Bronchial epithelial cell (primary cell): ENCODE data around the gene NIM1K. TPM values are rescaled to one million over a fixed set of nuclear protein-coding genes. Genes with fewer than 3 reads are reported as not detected.
A peak's percentile ranks its signal among the peaks of the same experiment; 100 is the strongest.
"Not testable (repeated sequence)": the region's sequence is repeated elsewhere in the genome, so short reads cannot be mapped to it uniquely, and the experiment has no call there.

ENCODE experiments used
- DNase-seq: peaks from one replicate; pipeline ENCODE4 v3.0.0-alpha.2; 2010; ENCODE audit warnings: low read depth
- FAIRE-seq: peaks from 2 replicates; lab custom pipeline; 2011; peaks lifted over from hg19 to GRCh38; lab: Jason Lieb, UNC
- H3K27me3 ChIP-seq: 2 replicates; pipeline ENCODE4 v1.5.1; 2011; ENCODE audit warnings: low read length; ENCODE audit not compliant: control insufficient read depth, insufficient read depth
- H3K36me3 ChIP-seq: 2 replicates; pipeline ENCODE4 v1.5.1; 2011; ENCODE audit warnings: low read length; ENCODE audit not compliant: control insufficient read depth, insufficient read depth
- H3K4me3 ChIP-seq: 2 replicates; pipeline ENCODE4 v1.5.1; 2011; ENCODE audit warnings: mild to moderate bottlenecking, low read depth, low read length, control low read depth
- CTCF ChIP-seq: IDR thresholded peaks from 2 replicates; pipeline ENCODE4 v1.5.1; 2011; ENCODE audit warnings: mild to moderate bottlenecking, moderate library complexity, low read length, control low read depth, inconsistent platforms; ENCODE audit not compliant: insufficient read depth, severe bottlenecking
- total RNA-seq: library from RNA; depleted of rRNA; stranded (reverse); fragments of >200 nt; gene quantifications from 2 replicates; pipeline ENCODE4 v1.2.1, GENCODE V29; 2014

Gene NIM1K
- total RNA-seq, 1 donor from 2014 or later, result not detected

DNA sequence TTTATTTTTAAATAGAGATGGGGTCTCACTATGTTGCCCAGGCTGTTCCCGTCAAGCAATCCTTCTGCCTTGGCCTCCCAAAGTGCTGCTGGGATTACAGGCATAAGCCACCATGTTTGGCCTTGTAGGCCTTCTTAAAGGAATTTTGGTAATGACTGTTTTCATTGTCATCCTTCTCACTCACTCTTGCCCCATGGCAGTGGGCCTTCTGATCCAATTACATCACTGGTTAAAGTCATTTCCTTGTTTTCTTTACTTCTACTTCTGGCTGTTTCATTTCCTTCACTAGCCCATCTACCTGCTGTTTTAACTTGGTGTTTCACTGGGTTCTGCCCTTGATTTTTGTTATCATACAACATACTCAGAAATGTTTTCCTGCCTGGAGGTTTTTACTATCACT, 20.1 kb upstream of the NIM1K start:
- H3K4me3 ChIP-seq, result no peak overlapping the region
- FAIRE-seq (no peak), DNase-seq (peak; percentile 10)

DNA sequence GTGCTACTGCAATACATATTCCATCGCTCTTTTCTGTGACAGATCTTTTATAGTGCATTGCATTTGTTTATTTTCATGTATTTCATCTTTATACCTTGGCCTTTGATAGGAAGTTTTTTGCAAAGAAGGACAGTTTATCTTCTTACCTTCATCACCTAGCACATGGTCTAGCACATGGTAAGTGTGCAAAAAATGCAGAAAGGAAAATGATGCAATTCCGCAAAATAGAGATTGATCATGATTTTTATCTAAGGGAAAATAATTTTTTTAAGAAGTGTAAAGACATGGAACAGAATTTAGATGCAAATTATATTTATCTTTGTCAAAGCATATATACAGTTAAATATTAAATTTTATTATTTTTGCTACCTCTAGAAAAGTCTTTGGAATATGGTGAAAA, 19.2 kb upstream of the NIM1K start:
- DNase-seq, result no peak
- TF ChIP-seq CTCF, result no peak
- Histone ChIP-seq H3K27me3 (no peaks in the 10 kb centered on the region), H3K36me3 (peaks cover 5% of the 10 kb centered on the region), H3K4me3 (no peak overlapping the region)
- FAIRE-seq, result no peak

More for the DNA sequence above, 20.1 kb upstream of the NIM1K start:
- no peak for TF ChIP-seq CTCF
- Histone ChIP-seq H3K36me3 (peaks cover 5% of the 10 kb centered on the region), H3K27me3 (no peaks in the 10 kb centered on the region)

- DNase-seq (no peak), FAIRE-seq (no peak)
- Histone ChIP-seq H3K36me3 (peaks cover 5% of the 10 kb centered on the region), H3K27me3 (no peaks in the 10 kb centered on the region), H3K4me3 (no peak overlapping the region)
- no peak for TF ChIP-seq CTCF
These were observed 17.4 kb upstream of the NIM1K start for GRCh38 chr5:43174586-43174985.

- H3K4me3 ChIP-seq, result no peak overlapping the region
- FAIRE-seq, result no peak
- no peaks in the 10 kb centered on the region for H3K27me3 ChIP-seq
- TF ChIP-seq CTCF, result no peak
- DNase-seq, result no peak
- H3K36me3 ChIP-seq, result no peaks in the 10 kb centered on the region
These were observed 12.2 kb upstream of the NIM1K start for GRCh38 chr5:43179836-43180235.

DNA sequence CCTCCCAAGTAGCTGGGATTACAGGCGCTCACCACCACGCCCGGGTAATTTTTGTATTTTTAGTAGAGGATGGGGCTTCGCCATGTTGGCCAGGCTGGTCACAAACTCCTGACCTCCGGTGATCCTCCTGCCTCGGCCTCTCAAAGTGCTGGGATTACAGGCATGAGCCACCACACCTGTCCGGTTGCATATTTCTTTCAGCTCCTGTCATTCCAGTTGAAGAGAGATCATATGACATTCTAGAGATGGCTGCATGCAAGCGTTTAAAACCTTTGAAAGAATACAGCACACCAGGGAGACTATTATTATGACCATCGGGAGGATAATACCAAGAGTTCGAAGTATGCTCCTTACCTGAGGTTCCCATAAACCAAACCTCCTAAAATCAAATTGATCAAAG, 9.6 kb upstream of the NIM1K start:
- Histone ChIP-seq H3K4me3 (no peak overlapping the region), H3K27me3 (no peaks in the 10 kb centered on the region), H3K36me3 (no peaks in the 10 kb centered on the region)
- no peak for FAIRE-seq
- no peak for DNase-seq
- TF ChIP-seq CTCF, result no peak

DNA sequence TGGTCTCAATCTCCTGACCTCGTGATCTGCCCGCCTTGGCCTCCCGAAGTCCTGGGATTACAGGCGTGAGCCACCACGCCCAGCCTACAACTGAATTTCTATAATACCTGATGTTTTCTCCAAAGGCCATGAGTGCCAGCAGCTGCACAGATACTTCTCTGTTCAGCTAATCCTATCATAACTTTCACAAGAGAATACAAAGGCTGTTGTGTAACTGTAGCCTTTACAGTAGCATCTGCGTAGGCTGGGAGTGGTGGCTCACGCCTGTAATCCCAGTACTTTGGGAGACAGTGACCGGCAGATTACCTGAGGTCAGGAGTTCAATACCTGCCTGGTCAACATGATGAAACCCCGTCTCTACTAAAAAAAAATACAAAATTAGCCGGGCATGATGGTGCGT, 8.9 kb upstream of the NIM1K start:
- DNase-seq, H3K36me3 ChIP-seq, H3K27me3 ChIP-seq, FAIRE-seq, H3K4me3 ChIP-seq: not testable (repeated sequence)
